ENCODE data around the gene MRPL18.

DNA sequence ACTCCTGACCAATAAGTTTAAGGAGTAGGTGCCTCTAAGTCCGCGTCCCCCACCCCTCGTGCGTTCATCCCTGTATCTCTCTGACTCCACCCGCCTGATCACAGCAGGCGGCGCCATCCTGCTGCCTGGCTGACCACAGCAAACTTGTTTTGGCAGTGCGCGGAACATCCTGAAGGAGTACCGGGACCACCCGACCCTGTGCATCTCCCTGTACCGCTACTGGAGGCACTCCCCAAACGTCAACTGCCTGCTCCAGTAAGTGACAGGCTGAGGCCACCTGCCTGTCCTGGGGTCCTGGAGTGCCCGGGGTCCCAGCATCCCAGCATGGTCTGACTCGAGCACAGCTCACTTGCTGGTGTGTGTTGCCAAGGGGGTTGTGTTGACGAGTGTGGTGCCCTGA, 28.8 kb downstream of the MRPL18 start:
- no peak for TF ChIP-seq CTCF (IDR thresholded peaks at IDR 0.05)
- no peak for TF ChIP-seq POLR2AphosphoS5 (IDR thresholded peaks at IDR 0.05)
